A172 (cell line): ENCODE measurements around the gene PPP6R2. TPM values are rescaled to one million over a fixed set of nuclear protein-coding genes. Genes with fewer than 3 reads are reported as not detected.
A peak's percentile ranks its signal among the peaks of the same experiment; 100 is the strongest.

ENCODE experiments used
- DNase-seq: peaks from one replicate; pipeline ENCODE4 v3.0.0-alpha.2; 2015; ENCODE audit warnings: low spot score
- total RNA-seq: library from RNA; depleted of rRNA; stranded (reverse); fragments of >200 nt; shearing (Covaris generic); gene quantifications from 2 replicates; pipeline ENCODE4 v1.2.3, GENCODE V29; 2014

Gene PPP6R2
- total RNA-seq, 1 experiment from 2014 or later, result 36.6 TPM

GRCh38 chr22:50469377-50470305 lies 126.5 kb downstream of the PPP6R2 start:
- peak; percentile 86 for DNase-seq

DNA sequence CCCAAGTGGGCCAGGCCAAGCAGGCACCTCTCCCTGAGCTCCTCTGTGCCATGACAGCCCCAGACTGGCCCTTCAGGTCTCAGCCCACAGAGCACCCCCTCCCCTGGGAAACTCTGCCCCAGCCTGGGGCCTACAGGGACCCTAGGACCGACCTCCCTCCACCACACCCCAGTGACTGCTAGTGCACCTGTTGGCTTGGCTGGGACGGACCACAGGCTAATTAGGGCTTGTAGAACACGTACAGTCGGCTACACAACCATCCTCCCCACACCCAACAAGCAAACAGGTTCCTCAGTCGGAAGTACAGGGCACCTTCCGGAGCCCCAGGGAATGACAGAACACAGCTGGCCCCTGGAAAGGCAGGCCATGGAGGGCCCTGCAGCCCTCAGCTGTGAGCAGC lies 127.4 kb downstream of the PPP6R2 start:
- DNase-seq, result no peak

GRCh38 chr22:50471197-50471847 lies 128.2 kb downstream of the PPP6R2 start:
- DNase-seq, result no peak

DNA sequence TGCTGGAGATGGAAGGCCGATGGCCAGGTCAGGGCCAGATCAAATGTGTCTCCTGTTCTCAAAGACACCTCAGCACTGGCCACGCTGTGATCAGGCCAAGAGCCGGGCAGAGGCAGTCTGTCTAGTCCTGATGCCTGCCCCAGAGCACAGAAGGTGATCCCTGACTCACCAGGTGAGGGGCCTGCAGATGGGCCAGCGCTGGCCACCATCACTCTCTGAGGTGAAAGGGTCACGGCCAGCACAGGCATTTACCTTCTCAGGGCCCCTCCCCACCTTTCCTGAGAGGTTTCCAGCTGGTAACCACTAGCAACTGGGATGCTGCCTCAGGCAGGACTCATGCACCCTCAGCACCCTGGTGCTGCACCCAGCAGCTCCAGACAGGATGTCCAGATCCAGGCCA lies 128.8 kb downstream of the PPP6R2 start:
- no peak for DNase-seq

DNA sequence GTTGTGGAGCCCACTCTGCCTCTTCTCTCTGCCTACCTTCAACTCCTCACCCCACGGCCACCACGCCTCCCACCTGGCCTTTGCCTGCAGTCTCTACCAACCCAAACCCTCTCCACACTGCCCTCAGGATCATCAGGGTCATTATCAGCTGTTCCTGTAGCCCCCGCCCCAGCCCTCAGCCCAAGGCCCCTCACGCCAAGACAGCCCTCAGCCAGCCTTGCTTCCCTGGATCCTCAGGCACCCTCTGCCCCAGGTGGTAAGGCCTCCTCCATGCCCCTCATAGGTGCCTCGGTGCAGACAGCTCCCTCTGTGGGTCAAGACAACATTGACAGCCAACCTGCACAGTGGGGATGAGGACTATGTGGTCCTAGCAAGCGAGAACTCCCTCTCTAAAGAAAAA lies 130.0 kb downstream of the PPP6R2 start:
- DNase-seq, result no peak

DNA sequence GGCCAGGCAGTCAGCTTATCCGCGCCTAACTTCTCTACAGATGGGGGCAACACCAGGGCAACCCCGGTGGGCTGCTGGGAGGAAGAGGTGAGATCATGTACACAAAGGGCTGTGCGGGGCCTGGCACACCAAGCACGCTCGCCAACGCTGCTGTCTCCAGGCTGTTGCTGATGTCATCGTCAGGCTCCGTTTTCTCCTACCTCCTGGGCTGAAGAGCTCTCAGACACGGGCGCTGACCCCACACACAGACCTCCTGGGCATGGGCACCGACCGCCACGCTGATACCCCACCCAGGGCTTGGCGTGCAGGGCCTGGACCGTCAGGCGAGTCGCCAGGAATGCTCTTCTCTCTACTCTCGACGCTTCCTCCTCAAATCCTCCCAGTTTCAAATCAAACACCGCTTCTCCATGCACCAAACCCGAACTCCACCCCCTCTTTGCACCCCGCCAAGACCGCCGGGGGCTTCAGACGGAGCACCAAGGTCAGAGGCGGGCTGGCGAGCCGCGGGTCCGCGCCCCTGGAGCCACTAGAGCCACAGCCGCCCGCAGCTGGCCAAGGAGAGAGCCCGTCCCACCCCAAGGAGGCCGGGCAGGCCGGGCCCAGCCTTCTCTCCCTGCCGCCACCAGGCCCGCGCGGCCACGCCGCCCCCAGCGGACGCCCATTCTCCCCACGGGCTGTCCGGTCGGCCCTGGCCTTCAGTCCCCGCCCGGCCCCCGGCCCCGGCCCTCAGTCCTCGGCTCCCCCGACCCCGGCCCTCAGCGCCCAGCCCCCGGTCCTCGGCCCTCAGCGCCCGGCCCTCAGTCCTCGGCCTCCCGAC lies 130.9 kb downstream of the PPP6R2 start:
- no peak for DNase-seq

DNA sequence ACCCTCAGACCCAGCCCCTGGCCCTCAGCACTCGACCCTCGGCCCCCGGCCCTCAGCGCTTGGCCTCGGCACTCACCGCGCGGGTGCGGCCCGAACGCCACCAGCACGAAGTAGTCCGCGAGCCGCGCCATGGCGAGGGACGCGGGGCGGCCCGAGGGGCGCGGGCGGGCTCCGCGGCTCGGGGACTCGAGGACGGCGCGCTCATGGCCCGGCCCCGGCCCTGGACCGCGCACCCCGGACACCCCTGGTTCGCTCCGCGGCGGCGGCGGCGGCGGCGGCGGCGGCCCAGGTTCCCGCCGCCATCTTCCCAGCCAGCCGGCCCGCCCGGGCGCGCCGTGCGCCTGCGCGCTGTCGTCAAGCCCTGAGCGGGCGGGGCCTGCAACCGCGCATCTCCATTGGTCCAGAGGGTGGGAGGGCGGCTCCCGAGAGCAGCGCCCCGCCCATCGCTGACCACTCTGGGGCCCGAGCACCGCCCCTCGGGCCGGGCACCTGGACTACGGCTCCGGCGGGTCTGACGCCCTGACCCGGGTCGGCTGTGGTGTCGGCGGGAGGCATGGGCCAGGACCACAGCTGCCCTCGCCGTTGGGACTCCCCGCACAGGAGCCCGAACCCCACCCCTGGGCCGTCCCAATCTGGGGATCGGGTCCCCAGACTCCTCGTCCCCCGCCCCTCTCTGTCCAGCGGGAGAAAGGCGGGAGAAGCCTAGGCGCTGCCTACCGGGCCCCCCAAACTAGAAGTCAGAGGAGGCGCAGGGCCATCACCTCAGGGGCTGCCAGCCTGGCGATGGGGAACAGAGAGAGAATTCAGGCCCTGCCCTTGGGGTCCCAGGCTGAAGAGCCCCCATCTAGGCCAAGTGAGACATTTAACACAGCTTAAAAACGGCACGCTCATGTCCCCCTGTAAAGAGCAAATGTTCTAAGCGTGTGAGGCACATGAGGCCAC lies 131.9 kb downstream of the PPP6R2 start, which contains the start of gene SBF1:
TSS of gene SBF1 (minus strand) at position 326 of the 942 bp plus-strand sequence. CDS start at position 131, 195 bp downstream.
- peak; percentile 62 for DNase-seq

GRCh38 chr22:50475652-50476002 lies 132.5 kb downstream of the PPP6R2 start:
- DNase-seq, result no peak

DNA sequence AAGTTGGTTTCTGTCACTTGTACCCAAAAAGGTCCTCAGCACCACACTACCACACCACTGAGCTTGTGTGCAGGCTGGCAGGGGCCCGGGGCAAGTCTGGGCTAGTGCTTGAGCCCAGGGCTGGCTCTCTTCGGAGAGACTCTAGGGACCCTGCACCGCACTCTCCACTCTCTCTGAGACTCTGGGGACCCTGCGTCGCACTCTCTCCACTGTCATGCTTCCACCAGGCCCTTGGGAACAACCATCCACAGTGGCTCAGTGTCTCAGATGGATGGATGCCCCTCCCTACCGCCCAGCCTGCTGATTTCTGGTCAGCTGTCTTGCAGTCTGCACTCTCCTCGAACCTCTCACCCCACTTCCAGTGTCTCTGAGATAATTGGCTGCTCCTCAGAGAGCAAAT lies 133.7 kb downstream of the PPP6R2 start:
- DNase-seq, result no peak

DNA sequence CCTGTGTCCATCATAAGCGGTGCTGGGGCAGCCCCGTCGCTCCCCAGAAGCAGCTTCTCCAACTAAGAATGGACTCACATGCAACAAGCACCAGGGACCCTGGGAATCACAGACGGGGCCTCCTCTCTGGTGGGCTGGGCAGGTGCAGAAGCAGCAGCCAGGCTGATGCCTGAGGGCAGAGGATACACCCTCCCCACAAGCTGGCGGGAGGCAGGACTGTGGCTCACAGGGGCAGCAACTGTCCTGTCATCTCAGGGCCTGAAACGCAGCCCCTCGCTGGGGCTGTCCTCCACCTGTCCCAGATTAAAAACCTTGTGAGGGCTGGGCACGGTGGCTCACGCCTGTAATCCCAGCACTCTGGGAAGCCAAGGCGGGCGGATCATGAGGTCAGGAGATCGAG lies 134.8 kb downstream of the PPP6R2 start:
- no peak for DNase-seq

- no peak for DNase-seq
These were observed 136.6 kb downstream of the PPP6R2 start for GRCh38 chr22:50479721-50480120.

DNA sequence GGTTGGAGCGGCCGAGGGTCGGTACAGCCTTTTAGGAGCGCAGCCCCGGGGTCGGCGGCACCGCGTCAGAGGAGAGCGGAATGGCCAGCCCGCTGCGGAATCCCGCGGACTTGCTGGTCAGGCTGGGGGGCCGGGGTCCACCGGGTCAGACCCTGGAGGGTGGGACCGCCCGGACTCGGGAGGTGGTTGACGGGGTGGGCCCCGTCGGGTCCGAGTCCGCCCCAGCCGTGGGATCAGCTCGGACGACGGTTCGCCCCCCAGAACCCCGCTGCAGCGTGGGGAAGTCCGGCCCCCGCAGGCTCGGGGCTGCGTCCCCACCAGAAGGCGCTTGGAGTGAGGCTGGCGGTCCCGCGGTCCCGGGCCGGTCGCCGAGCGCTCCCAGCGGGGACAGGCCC lies 137.9 kb downstream of the PPP6R2 start:
- no peak for DNase-seq

GRCh38 chr22:50481440-50482106 lies 138.4 kb downstream of the PPP6R2 start, which contains the start of gene ADM2:
Gene ADM2, plus strand, starts transcription at chr22:50481543. Its CDS starts 305 bp downstream, at chr22:50481848.
- DNase-seq, result no peak

- DNase-seq, result no peak
These were observed 139.3 kb downstream of the PPP6R2 start for GRCh38 chr22:50482107-50483074.

DNA sequence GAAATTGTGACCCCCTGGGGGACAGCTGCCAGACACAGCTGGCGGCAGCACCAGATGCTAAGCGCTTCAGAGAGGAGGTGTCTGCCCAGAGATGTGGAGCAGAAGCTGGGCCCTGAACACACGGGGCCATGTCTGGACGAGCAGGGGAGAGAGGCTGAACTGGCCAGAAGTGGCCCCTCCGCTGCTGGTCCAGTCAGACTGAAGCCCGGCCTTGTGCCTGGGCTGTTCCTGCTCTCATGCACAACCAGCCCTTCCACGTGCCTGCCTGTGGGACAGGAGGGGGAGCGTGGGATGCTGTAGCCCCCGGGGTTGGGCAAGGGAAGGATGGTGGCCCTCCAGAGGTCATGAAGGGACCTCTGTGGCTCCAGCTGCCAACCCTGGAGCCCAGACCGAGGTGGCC lies 140.0 kb downstream of the PPP6R2 start:
- DNase-seq, result no peak

GRCh38 chr22:50483556-50483955 lies 140.4 kb downstream of the PPP6R2 start:
- DNase-seq, result no peak

- no peak for DNase-seq
These were observed 141.1 kb downstream of the PPP6R2 start for GRCh38 chr22:50483977-50484853.
